OCI-LY1 (cell line): ENCODE data around the gene TGM2.

ENCODE experiments used
- EZH2 ChIP-seq: fragments of 200-600 bp; sonication (generic), shearing (Covaris generic); IDR thresholded peaks from 2 replicates; pipeline ENCODE4 v1.8.0; 2017; ENCODE audit warnings: borderline replicate concordance, mixed run types, mild to moderate bottlenecking, antibody characterized with exemption, low read length, moderate library complexity, mixed read lengths
- TF ChIP-seq, protein P1 (sequence below): fragments of 200-600 bp; sonication (generic), shearing (Covaris generic); IDR thresholded peaks from 2 replicates; pipeline ENCODE4 v1.5.1; 2017; ENCODE audit warnings: mild to moderate bottlenecking, antibody characterized with exemption, low read length, moderate library complexity, mixed read lengths

GRCh38 chr20:38143238-38143645 lies 21.8 kb downstream of the TGM2 start:
- TF ChIP-seq, protein P1, sequence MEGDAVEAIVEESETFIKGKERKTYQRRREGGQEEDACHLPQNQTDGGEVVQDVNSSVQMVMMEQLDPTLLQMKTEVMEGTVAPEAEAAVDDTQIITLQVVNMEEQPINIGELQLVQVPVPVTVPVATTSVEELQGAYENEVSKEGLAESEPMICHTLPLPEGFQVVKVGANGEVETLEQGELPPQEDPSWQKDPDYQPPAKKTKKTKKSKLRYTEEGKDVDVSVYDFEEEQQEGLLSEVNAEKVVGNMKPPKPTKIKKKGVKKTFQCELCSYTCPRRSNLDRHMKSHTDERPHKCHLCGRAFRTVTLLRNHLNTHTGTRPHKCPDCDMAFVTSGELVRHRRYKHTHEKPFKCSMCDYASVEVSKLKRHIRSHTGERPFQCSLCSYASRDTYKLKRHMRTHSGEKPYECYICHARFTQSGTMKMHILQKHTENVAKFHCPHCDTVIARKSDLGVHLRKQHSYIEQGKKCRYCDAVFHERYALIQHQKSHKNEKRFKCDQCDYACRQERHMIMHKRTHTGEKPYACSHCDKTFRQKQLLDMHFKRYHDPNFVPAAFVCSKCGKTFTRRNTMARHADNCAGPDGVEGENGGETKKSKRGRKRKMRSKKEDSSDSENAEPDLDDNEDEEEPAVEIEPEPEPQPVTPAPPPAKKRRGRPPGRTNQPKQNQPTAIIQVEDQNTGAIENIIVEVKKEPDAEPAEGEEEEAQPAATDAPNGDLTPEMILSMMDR, result no peak
- TF ChIP-seq EZH2, result no peak
